ENCODE data around the gene BCL7B. TPM values are rescaled to one million over a fixed set of nuclear protein-coding genes. Genes with fewer than 3 reads are reported as not detected.

BCL7B gene
- total RNA-seq, 1 donor, result 27.2 TPM

- no peak for TF ChIP-seq CTCF (IDR thresholded peaks at IDR 0.05; ENCODE audit: insufficient read depth, low read depth, low read length)
- H3K4me3 ChIP-seq (ENCODE audit: low read depth, low read length), result no peak overlapping the region
- DNase-seq (ENCODE audit: low read depth), result no peak
Measured at GRCh38 chr7:73489976-73490375, 67.5 kb downstream of the BCL7B start.

- TF ChIP-seq CTCF (IDR thresholded peaks at IDR 0.05; ENCODE audit: insufficient read depth, low read depth, low read length), result no peak
- H3K4me3 ChIP-seq (ENCODE audit: low read depth, low read length), result no peak overlapping the region
- peak; percentile 29 for DNase-seq (ENCODE audit: low read depth)
Measured at GRCh38 chr7:73487486-73487885, 70.0 kb downstream of the BCL7B start.

Small RNA genes within 50 kb of the gene (small RNA-seq; reads per million reads assigned to genes)
- not detected for gene RNU6-1198P

Other genes with a start within 250 kb of the BCL7B start
- gene NSUN5, start 248.9 kb downstream of the BCL7B start, total RNA-seq, result 13.2 and 14.7 TPM in 2 replicates
- gene TRIM50, start 229.6 kb downstream of the BCL7B start, total RNA-seq, result not detected in 2 replicates
- not detected in 2 replicates for gene FKBP6, start 229.5 kb downstream of the BCL7B start, total RNA-seq
- 0.64 and 0.86 TPM in 2 replicates for gene FZD9, start 123.9 kb downstream of the BCL7B start, total RNA-seq
- 57.0 and 64.3 TPM in 2 replicates for gene BAZ1B, start 35.4 kb downstream of the BCL7B start, total RNA-seq
- 64.4 and 68.7 TPM in 2 replicates for gene TBL2, start 20.9 kb upstream of the BCL7B start, total RNA-seq
- gene MLXIPL, start 66.8 kb upstream of the BCL7B start, total RNA-seq, result not detected in 2 replicates
- gene VPS37D, start 110.1 kb upstream of the BCL7B start, total RNA-seq, result 3.0 and 4.2 TPM in 2 replicates
- gene DNAJC30, start 125.8 kb upstream of the BCL7B start, total RNA-seq, result 2.3 and 3.0 TPM in 2 replicates
- gene BUD23, start 125.9 kb upstream of the BCL7B start, total RNA-seq, result 38.0 and 39.7 TPM in 2 replicates
- 6.8 and 8.2 TPM in 2 replicates for gene STX1A, start 162.0 kb upstream of the BCL7B start, total RNA-seq
- gene ABHD11, start 181.1 kb upstream of the BCL7B start, total RNA-seq, result 8.2 and 11.9 TPM in 2 replicates
- not detected in 2 replicates for gene CLDN3, start 212.6 kb upstream of the BCL7B start, total RNA-seq